K562 (cell line): ENCODE data around the gene RAB6B.

Experiments used
- ATF3 ChIP-seq, 2 experiments: fragments of 450-650 bp in 1 of 2; sonication (generic) in 1 of 2; formaldehyde crosslinking in 1 of 2; IDR thresholded peaks in 1 of 2; conservative IDR thresholded peaks in 1 of 2; 2 replicates each; pipeline versions ENCODE4 v1.6.1 to v1.8.1; 2016 to 2023; ENCODE audit warnings: mild to moderate bottlenecking in 2 of 2, moderate library complexity in 2 of 2, inconsistent platforms in 1 of 2, missing genetic modification reagents in 1 of 2
- CBX2 ChIP-seq: fragments of 200-600 bp; sonication (generic); IDR thresholded peaks from one replicate; pipeline ENCODE4 v1.6.1; 2012; ENCODE audit warnings: mild to moderate bottlenecking, low read length, inconsistent platforms; ENCODE audit not compliant: insufficient read depth, poor library complexity, severe bottlenecking
- CHD4 ChIP-seq: fragments of 200-600 bp; sonication (generic); IDR thresholded peaks from 3 replicates; pipeline ENCODE4 v1.6.1; 2012; ENCODE audit warnings: low read depth, mild to moderate bottlenecking, mixed read lengths, low read length, inconsistent platforms; ENCODE audit not compliant: insufficient read depth, insufficient replicate concordance, poor library complexity, severe bottlenecking
- CUX1 ChIP-seq: fragments of 200-800 bp; sonication (Bioruptor generic); IDR thresholded peaks from 2 replicates; pipeline ENCODE4 v1.6.1; 2016; ENCODE audit warnings: missing genetic modification characterization, missing compliant biosample characterization
- MEF2A ChIP-seq: IDR thresholded peaks from 2 replicates; pipeline ENCODE4 v1.6.1; 2011; ENCODE audit warnings: low read depth, mild to moderate bottlenecking, low read length, moderate library complexity; ENCODE audit not compliant: control insufficient read depth
- MNT ChIP-seq, 2 experiments: fragments of 450-650 bp; conservative IDR thresholded peaks; 2 replicates each; pipeline ENCODE4 v1.6.1; 2017; ENCODE audit warnings: mild to moderate bottlenecking in 2 of 2, moderate library complexity in 2 of 2
- RBM22 ChIP-seq: fragments of 200-400 bp; formaldehyde crosslinking; IDR thresholded peaks from 2 replicates; pipeline ENCODE4 v1.6.1; 2018; ENCODE audit warnings: low read length, low read depth; ENCODE audit not compliant: poor library complexity, severe bottlenecking
- TARDBP ChIP-seq: fragments of 450-650 bp; IDR thresholded peaks from 2 replicates; pipeline ENCODE4 v1.6.1; 2016
- XRCC3 ChIP-seq: fragments of 450-650 bp; IDR thresholded peaks from 2 replicates; pipeline ENCODE4 v1.6.1; 2017; ENCODE audit warnings: mild to moderate bottlenecking, moderate library complexity
- ZKSCAN8 ChIP-seq: fragments of 200-800 bp; sonication (Bioruptor generic); IDR thresholded peaks from 2 replicates; pipeline ENCODE4 v1.6.1; 2016; ENCODE audit warnings: missing genetic modification characterization, missing compliant biosample characterization
- ZNF124 ChIP-seq: sonication (generic); formaldehyde crosslinking; IDR thresholded peaks from 2 replicates; pipeline ENCODE4 v1.8.1; 2022; ENCODE audit warnings: missing genetic modification reagents
- ZNF274 ChIP-seq: IDR thresholded peaks from 2 replicates; pipeline ENCODE4 v1.6.1; 2011; ENCODE audit warnings: low read depth, mild to moderate bottlenecking, low read length, moderate library complexity, borderline replicate concordance
- TF ChIP-seq, protein P1 (sequence below), 3 experiments: IDR thresholded peaks in 2 of 3; conservative IDR thresholded peaks in 1 of 3; 2 replicates each; pipeline ENCODE4 v1.5.1; 2011 to 2012; ENCODE audit warnings: low read length in 3 of 3, mild to moderate bottlenecking in 3 of 3, control low read depth in 2 of 3, improper control_type of control experiment in 1 of 3, inconsistent platforms in 1 of 3, low read depth in 1 of 3, mixed read lengths in 1 of 3, moderate library complexity in 1 of 3; ENCODE audit not compliant: insufficient read depth in 2 of 3

- TF ChIP-seq ZNF124, result no peak
- no peak for TF ChIP-seq CBX2
- TF ChIP-seq, protein P1, sequence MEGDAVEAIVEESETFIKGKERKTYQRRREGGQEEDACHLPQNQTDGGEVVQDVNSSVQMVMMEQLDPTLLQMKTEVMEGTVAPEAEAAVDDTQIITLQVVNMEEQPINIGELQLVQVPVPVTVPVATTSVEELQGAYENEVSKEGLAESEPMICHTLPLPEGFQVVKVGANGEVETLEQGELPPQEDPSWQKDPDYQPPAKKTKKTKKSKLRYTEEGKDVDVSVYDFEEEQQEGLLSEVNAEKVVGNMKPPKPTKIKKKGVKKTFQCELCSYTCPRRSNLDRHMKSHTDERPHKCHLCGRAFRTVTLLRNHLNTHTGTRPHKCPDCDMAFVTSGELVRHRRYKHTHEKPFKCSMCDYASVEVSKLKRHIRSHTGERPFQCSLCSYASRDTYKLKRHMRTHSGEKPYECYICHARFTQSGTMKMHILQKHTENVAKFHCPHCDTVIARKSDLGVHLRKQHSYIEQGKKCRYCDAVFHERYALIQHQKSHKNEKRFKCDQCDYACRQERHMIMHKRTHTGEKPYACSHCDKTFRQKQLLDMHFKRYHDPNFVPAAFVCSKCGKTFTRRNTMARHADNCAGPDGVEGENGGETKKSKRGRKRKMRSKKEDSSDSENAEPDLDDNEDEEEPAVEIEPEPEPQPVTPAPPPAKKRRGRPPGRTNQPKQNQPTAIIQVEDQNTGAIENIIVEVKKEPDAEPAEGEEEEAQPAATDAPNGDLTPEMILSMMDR (IDR thresholded peaks at IDR 0.05 in 2 of 3, conservative IDR thresholded peaks at IDR 0.05 in 1 of 3; ENCODE audit: insufficient read depth in 2 of 3, low read depth in 1 of 3, low read length in 3 of 3), result peak; percentile 68 to 85 (median 85)
- TF ChIP-seq RBM22, result no peak
- TF ChIP-seq MEF2A, result no peak
- TF ChIP-seq ATF3 (IDR thresholded peaks at IDR 0.05), result no peak
- no peak for TF ChIP-seq ATF3 (CRISPR knock-in tag; conservative IDR thresholded peaks at IDR 0.05)
- no peak for TF ChIP-seq XRCC3
- no peak for TF ChIP-seq TARDBP
- TF ChIP-seq CHD4, result no peak
- no peak for TF ChIP-seq CUX1
- TF ChIP-seq ZNF274, result no peak
- no peak for TF ChIP-seq ZKSCAN8 (CRISPR knock-in tag)
- no peak for TF ChIP-seq MNT (conservative IDR thresholded peaks at IDR 0.05)
Observed at GRCh38 chr3:133901083-133901482, 5.4 kb upstream of the RAB6B start.
